ENCODE data around the gene DARS2.
"Not testable (repeated sequence)": the region's sequence is repeated elsewhere in the genome, so short reads cannot be mapped to it uniquely, and the experiment has no call there.

DARS2 gene

GRCh38 chr1:173861731-173862145, 37.3 kb downstream of the DARS2 start:
- no peak for DNase-seq (ENCODE audit: low read depth in 2 of 2)

- DNase-seq (ENCODE audit: low read depth in 2 of 2) = not testable (repeated sequence)
These were observed 37.8 kb downstream of the DARS2 start for GRCh38 chr1:173862146-173862768.

DNA sequence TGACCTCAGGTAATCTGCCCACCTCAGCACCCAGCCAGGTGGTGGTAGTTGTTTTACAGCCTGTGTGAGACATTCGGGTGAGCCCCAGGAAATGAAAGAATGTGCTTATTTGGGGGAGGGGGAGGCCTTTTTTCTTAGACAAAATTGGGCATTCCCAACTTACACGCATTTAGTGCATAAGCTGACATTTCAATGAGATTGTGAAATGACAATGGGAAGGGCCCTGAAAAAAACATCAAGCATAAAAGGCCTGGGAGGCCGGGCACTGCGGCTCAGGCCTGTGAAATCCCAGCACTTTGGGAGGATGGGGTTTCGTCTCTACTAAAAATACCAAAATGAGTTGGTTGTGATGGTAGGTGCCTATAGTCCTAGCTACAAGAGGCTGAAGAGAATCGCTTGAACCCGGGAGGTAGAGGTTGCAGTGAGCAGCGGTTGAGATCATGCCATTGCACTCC, 38.3 kb downstream of the DARS2 start:
- no peak for DNase-seq (ENCODE audit: low read depth in 2 of 2)

DNA sequence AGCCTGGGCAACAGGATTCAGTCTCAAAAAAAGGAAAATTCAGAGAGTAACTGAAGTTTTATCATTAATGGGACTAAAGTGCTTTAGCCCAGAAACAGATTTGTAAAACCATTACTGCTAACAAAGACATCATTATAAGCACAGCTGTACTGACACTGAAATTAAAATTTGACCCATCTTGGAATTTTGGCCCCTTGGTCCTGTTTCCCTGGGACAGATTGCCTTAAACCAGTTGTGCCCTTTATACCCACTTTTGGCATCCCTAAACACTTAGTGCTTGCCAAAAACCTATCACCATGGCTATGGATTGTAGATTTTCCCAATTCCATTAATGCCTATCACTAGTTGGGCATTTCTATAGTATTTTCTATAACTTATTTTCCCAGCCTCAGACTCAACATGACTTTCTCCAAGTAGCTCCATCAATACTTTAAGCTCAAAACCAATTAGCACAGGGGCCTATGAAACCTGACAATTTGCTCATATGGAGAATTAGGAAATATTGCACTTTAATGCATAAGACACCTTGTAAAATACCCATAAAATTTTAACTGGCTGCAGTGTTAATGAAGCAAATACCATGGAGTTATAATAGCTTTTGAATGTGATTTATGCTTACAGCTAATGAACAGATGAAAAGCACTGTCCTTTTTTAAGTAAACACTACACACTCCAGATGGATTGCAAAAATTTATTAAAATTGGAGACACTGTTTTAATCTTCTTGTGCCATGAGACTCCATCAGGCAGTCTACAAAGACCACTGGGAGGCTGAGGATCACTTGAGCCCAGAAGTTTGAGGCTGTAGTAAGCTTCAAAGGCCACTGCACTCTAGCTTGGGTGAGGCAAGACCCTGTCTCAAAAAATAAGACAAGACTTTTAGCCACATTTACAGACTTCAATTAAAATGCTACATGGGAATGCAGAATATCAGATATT, 39.0 kb downstream of the DARS2 start:
- no peak for DNase-seq (ENCODE audit: low read depth in 2 of 2)

DNA sequence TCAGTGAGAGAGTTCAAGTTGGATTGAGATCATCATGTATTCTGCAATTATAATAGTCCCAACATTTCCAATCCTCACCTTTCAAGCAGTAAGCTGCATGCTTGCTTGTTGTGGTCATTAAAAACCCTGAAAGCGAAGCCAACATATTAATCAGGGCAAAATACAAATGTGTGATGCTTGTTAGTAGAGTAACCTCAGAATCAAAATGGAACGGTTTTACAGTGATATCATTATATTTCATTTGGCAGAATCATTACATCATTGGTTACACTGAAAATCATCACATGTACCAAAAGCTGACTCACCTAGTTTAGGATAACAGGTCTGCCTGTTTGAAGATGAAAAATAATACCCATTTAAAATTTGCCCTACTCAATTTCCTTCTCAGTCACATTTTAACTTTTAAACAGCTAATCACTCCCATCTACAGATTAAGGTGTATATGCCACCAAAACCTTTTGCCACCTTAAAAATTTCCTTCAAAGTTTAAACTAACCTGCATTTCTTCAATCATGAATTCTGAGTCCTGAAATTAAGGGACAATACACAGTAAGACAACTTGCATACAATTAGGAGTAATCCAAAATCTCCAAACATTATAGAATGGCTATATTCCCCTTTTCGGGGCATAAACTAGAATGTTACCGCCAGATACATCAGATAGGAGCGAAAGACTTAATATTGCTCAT, 39.9 kb downstream of the DARS2 start:
- DNase-seq (ENCODE audit: low read depth in 2 of 2) = no peak

DNA sequence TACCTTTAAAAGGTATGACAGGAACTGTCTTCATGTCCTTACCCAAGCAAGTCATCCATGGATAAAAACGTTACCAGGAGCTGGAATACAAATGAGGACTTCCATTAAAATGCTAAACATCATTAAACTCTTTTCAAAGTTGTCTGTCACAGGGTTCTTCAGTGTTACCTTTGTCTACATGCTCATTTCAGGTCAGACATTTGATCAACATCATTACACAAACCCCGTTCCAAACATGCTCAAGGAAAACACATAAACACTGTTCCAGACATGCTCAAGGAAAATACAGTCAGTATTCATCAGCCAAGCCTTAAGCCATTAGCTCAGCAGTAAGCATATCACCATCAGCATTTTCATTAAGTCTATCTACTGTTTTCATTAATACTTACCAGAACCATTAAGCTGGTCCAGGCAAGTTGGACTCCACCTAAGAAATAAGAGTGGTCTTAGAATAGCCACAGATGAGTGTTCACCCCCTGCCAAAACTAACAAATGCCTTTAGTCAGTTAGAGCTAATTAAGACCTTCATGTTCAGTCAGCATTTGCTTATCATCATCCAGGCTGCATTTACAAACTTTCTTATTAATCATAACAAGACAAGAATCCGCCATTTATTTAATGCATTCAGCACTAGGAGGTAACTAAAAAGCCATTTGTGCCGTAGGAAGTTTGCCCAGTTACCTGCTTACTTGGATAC, 41.1 kb downstream of the DARS2 start:
- no peak for DNase-seq (ENCODE audit: low read depth in 2 of 2)

- DNase-seq (ENCODE audit: low read depth in 2 of 2) = no peak
These were observed 42.1 kb downstream of the DARS2 start for GRCh38 chr1:173866413-173867115.

GRCh38 chr1:173867141-173867752, 42.8 kb downstream of the DARS2 start:
- no peak for DNase-seq (ENCODE audit: low read depth in 2 of 2)

DNA sequence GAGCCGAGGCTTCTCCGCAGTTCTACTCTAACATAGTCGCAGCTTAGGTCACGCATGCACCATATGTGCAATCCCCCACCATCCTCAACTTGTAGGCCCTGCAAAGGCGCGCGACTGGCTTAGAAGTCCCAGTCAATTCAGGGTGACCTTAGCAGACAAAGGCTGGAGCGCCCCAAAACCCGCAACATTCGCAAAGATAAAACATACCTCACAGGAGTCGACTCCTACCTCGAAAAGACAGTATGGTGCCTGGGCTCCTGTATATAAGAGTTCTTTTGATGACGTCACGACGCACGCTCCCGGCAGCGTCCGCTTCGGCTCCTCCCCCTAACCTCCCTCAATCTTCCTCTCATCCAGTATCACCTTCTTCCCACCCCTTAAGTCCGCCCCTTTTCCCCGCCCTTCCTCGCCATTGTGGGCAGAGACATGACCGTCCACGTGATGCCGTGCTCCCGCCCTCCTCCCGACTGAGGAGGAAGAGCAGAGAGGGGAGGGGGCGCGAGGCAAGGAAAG, 43.3 kb downstream of the DARS2 start, which contains the start of gene GAS5:
Gene GAS5, minus strand, starts transcription at position 237 of the 513 bp plus-strand sequence.
- DNase-seq (ENCODE audit: low read depth in 2 of 2) = peak; percentile 99

DNA sequence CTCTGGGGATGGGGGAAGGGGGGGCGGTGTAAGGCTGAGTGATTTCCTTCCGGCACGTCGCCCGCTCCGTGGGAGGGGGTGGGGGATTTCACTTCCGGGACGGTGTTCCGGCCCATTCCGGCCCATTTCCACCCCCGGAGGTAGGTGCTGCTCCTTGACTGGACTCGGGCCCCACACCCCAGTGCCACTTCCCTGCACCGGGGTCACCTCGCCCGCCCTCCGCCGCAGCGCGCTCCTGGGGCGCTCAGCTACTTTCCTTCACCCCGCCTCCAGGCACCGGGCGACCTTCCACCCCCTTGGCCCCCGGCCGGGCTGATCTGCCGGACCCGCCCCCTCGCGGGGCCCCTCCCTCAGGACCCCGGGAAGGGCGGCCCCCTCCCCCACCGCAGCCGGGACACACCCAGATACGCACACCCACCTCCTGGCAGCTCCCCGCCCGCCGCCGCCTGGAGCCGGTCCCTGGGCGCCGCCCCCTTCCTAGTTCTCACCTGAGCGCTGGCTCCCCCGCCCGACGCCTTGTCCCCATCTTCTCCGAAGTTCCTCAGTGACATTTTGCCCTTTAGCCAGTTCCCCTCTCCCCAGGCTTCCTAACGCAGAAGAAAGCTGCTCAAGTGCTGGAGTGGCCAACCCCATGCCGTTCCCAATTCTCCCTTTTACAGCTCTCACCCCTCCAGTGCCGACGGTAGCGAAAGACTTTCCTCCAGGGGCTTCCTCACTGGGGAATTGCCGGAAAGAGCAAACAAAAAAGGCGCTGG, 44.0 kb downstream of the DARS2 start, which contains the start of gene ZBTB37:
Gene ZBTB37, plus strand, starts transcription at position 115 of the 755 bp plus-strand sequence. CDS start 1,846 bp downstream, outside the sequence.
- peak; percentile 25 to 28 for DNase-seq (ENCODE audit: low read depth in 2 of 2)

DNA sequence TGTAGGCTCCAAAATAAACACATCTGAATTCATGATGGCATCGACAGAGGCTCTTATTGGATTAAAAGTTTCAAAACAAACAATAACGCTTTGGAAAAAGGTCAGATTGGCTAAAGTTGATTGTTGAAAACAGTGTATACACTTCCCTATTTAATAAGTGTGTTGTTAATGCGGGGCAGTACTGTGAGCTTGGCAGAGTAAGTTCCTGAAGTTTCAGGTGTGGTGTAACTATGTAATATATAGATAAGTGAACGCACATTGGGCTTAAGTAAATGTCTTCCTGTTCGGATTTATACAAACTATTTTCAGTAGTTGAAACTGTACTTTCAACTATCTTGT, 44.5 kb downstream of the DARS2 start:
- DNase-seq (ENCODE audit: low read depth in 2 of 2) = no peak

- no peak for DNase-seq (ENCODE audit: low read depth in 2 of 2)
These were observed 46.0 kb downstream of the DARS2 start for GRCh38 chr1:173870252-173871075.

GRCh38 chr1:173871091-173871490, 46.6 kb downstream of the DARS2 start:
- no peak for DNase-seq (ENCODE audit: low read depth in 2 of 2)

DNA sequence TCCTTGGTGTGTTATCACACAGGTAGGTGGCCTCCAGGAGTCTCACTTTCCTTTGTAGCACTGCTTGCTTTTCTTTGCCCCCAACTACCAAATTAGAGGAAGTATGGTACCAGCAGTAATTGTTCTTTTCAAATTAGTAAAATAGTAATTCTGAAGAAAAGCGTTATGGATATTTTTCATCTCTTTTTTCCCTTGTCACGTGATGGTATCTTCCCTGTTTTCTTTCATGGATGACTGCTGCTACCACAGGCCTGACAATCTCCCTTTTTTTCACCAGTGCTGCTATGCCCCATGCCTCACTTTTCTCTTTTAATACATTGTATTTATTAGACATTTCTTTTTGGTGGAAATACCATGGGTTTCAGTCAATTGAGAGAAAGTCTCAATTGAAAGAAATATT, 47.0 kb downstream of the DARS2 start:
- no peak for DNase-seq (ENCODE audit: low read depth in 2 of 2)

DNA sequence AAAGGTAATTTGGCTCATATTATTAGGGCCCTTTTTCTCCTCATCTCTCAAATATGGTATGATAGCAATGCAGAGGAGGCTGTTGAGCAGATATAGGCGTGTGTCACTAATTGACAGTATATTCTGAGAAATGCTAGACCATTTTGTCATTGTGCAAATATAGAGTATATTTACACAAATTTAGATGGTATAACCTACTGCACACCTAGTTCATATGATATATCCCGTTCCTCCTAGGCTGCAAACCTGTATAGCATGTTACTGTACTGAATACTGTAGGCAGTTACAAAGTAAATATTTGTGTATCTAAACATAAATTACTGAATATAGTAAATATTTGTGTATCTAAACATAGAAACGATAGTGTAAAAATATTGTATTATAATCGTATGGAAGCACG, 52.3 kb downstream of the DARS2 start:
- DNase-seq (ENCODE audit: low read depth in 2 of 2) = no peak

DNA sequence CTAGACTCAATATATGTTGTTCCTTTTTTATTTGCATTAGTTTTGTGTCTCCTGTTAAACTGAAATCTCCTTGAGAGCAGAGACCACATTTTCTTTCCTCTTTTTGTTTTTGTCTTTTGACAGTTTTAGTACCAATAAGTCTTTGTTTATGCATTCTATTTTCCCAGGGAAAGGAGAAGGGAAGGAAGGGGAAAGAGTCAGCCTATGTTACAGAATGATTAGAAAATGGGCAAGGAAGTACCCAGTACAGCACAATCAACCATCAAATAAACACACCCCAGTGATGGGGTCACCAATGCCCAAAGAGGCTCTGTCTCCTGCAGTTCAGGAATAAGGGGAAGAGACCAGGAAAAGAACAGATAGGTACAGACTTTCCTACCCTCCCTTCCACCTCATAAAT, 53.8 kb downstream of the DARS2 start:
- no peak for DNase-seq (ENCODE audit: low read depth in 2 of 2)

GRCh38 chr1:173881117-173881516, 56.6 kb downstream of the DARS2 start:
- not testable (repeated sequence) for DNase-seq (ENCODE audit: low read depth in 2 of 2)

DNA sequence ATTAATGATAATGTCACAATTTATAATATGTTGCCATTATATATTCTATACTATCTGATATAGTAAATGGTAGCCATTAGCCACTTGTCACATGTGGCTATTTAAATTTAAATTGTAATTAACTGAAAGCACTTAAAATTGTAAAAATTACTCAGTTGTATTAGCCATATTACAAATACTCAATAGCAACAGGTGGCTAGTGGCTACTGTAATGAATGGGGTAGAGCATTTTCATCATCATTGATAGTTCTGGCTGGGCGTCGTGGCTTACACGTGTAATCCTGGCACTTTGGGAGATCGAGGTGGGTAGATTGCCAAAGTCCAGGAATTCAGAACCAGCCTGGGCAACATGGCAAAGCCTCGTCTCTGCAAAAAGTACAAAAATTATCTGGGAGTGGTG, 60.2 kb downstream of the DARS2 start:
- DNase-seq (ENCODE audit: low read depth in 2 of 2) = no peak
